Mononuclear cell (primary cell): ENCODE measurements around the gene VPS8. TPM values are rescaled to one million over a fixed set of nuclear protein-coding genes. Genes with fewer than 3 reads are reported as not detected.

Experiments used
- H3K27me3 ChIP-seq: 2 replicates; pipeline ENCODE4 v1.6.0; 2011; ENCODE audit warnings: low read length, control low read depth; ENCODE audit not compliant: insufficient read depth
- H3K4me1 ChIP-seq: 2 replicates; pipeline ENCODE4 v1.5.1; 2011; ENCODE audit warnings: mild to moderate bottlenecking, low read length, control low read depth; ENCODE audit not compliant: insufficient read depth
- H3K4me3 ChIP-seq: 2 replicates; pipeline ENCODE4 v1.5.1; 2011; ENCODE audit warnings: mild to moderate bottlenecking, low read length, moderate library complexity
- H3K9me3 ChIP-seq: 2 replicates; pipeline ENCODE4 v1.5.1; 2011; ENCODE audit warnings: low read depth, mild to moderate bottlenecking, control low read depth, low read length
- total RNA-seq: library from RNA; depleted of rRNA; stranded (reverse); fragments of >200 nt; gene quantifications from one replicate; pipeline ENCODE4 v1.2.3, GENCODE V29; 2012

VPS8 gene
- total RNA-seq, 1 donor: 93.7 TPM

DNA sequence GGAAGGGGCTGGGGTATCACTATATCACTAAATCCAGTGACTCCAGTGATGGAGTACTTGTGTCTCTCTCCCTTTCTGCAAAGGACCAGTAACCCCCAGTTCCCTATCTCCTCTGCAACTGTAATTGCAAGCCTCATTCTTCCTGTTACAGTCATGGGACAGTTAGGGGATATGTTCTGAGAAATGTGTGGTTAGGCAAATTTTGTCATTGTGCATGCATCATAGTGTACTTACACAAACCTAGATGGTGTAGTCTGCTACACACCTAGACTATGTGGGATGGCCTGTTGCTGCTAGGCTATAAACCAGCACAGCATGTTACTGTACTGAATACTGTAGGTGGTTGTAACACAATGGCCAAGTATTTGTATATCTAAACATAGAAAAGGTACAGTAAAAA lies 2.2 kb downstream of the VPS8 start:
- Histone ChIP-seq H3K4me1 (peaks cover 33% of the 10 kb centered on the region), H3K4me3 (no peak overlapping the region), H3K9me3 (no peaks in the 10 kb centered on the region), H3K27me3 (no peaks in the 10 kb centered on the region)

DNA sequence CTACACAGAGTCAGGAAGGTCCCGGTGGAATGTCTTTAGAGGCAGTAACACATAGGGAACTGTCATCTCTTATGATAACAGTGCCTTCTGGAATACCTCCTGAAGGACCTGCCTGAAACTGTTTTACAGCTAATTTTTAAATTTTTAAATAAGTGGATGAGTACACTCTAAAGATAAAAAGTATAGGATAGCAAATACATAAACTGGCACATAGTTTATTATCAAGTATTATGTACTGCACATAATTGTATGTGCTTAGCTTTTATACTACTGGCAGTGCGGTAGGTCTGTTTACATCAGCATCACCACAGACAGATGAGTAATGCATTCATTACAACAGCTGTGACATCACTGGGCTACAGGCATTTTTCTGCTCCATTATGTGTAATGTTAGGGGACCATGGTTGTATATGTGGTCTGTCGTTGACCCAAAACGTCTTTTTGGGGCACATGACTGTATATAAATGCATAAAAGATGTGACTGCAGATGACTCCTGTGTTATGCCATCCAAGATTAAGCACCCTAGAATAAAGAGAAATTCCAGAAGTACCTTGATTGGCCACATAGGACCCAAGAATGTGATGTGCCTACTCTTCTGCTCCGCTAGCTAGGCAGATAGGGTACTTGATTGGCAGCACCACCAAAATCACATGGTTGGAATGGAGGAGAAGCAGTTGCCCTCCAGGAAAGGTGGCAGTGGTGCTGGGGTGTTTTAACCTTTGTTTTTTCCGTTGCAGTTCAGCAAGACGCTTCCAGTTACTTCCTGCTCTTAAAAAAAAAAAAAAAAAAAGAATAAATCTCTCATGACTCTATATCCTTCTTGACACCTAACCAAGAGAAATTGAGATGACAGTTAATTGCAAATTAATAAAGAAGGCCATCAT lies 3.3 kb downstream of the VPS8 start:
- H3K4me3 ChIP-seq: no peak overlapping the region
- peaks cover 33% of the 10 kb centered on the region for H3K4me1 ChIP-seq
- no peaks in the 10 kb centered on the region for H3K27me3 ChIP-seq
- H3K9me3 ChIP-seq: no peaks in the 10 kb centered on the region

DNA sequence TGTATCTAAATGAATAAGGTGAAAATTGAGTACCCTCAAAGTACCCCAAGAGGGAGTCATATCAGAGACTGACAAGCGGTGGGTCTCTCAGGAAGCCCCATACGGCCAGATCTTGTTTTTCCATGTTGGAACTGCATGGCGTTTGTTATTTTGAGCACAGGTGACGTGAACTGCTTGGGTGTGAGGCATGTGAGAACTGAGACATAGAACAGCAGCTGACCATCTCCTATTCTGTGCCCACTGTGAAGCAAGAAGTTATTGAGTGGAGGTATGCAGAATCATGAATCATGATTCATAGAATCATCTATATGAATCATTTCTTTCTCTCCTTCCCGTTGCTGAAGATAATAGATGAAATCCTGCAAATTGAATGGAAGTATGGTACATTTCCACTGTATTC lies 4.6 kb downstream of the VPS8 start:
- H3K4me1 ChIP-seq: peaks cover 29% of the 10 kb centered on the region
- H3K27me3 ChIP-seq: no peaks in the 10 kb centered on the region
- H3K9me3 ChIP-seq: no peaks in the 10 kb centered on the region
- no peak overlapping the region for H3K4me3 ChIP-seq

DNA sequence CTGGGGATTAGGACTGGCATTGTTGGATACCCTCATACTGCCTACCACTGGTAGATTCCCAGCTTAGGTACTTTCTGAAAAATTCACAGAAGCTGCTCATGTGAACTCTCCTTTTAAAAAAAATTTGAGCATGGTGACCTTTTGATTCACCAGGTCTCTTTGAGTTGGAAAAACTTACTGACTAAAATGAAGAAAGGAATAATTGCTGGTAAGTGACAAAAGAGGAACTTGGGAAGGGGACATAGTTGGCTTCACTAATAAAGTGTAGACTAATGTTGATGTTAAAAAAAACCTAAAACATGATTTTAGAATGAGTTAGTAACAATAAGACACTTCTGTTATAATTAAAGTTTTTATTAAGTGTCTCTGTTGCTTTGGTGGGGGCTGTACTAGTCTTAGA lies 8.6 kb downstream of the VPS8 start:
- Histone ChIP-seq H3K27me3 (no peaks in the 10 kb centered on the region), H3K4me3 (no peak overlapping the region), H3K9me3 (no peaks in the 10 kb centered on the region), H3K4me1 (peaks cover 1% of the 10 kb centered on the region)

DNA sequence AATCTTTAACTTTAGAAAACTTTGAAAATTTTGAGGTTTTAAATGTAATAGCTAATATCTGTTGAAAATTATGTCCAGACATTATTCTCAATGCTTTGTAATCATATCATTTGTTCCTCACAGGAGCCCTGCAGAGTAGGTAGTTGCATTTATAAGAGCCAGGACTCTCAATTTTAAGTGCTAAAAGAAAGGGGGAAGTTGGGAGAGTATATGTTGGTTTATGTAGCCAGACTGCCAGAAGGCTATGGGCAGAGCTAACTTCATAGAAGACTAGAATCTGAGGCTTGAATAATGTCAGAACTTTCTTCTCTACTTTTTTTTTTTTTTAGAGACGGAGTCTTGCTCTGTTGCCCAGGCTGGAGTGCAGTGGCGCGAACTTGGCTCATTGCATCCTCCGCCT lies 9.1 kb downstream of the VPS8 start:
- Histone ChIP-seq H3K9me3 (no peaks in the 10 kb centered on the region), H3K27me3 (no peaks in the 10 kb centered on the region), H3K4me3 (no peak overlapping the region), H3K4me1 (no peaks in the 10 kb centered on the region)

DNA sequence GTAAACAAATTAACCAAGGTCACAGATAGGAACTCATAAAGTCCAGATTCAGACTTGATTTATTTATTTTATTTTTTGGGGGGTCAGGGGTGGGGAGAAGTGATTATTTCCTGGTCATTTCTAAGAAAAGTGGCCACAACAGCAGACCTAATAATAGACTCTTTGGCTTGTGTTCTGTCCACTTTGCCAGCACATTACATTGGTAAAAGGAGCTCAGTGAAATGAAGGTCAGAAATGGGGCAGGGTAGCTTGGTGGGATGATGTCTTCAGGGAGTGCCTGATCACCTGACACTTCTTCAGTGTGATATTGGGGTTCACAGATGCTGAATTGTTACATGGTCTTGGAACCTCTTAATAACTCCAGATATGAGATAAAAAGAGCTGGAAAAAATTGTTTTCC lies 10.1 kb downstream of the VPS8 start:
- Histone ChIP-seq H3K9me3 (no peaks in the 10 kb centered on the region), H3K4me3 (no peak overlapping the region), H3K4me1 (no peaks in the 10 kb centered on the region), H3K27me3 (no peaks in the 10 kb centered on the region)

DNA sequence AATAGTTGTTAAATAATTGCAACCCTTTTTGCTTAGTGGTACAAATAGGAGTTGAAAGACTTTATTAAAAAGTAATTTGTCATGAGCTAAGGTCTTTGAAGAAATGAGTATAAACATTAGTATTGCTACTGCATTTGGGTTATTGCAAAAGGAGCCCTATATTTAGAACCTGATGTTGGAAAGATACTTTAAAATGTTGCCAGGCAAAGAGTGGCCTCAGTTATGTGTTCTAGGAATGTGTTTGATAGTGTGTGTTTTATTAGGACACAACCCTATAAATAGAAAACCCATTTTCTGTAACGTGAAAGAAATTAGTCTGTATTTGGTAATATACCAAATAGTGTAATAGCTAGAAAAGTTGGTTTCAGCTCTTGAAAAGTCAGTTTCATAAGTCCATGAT lies 10.7 kb downstream of the VPS8 start:
- no peaks in the 10 kb centered on the region for H3K27me3 ChIP-seq
- no peaks in the 10 kb centered on the region for H3K4me1 ChIP-seq
- H3K4me3 ChIP-seq: no peak overlapping the region
- H3K9me3 ChIP-seq: no peaks in the 10 kb centered on the region

DNA sequence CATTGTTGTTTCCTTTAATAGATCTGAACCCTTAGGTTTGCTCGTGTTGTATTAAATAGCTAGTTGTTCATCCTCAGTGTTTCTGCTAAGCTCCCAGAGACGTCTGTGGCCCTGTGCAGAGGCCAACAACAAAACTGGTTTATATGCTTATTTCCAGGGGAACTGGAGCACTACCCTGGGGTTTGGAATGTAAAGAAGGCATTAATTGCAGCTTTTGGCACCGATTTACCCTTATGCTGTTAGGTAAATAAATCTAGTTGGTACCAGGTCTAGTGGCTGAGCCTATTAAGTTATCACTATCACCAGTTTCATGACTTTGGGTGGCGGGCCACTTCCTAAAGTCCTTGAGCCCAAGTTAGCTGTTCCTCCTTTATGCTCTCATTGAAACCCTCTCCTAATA lies 12.0 kb downstream of the VPS8 start:
- Histone ChIP-seq H3K4me1 (no peaks in the 10 kb centered on the region), H3K9me3 (no peaks in the 10 kb centered on the region), H3K27me3 (no peaks in the 10 kb centered on the region), H3K4me3 (no peak overlapping the region)

DNA sequence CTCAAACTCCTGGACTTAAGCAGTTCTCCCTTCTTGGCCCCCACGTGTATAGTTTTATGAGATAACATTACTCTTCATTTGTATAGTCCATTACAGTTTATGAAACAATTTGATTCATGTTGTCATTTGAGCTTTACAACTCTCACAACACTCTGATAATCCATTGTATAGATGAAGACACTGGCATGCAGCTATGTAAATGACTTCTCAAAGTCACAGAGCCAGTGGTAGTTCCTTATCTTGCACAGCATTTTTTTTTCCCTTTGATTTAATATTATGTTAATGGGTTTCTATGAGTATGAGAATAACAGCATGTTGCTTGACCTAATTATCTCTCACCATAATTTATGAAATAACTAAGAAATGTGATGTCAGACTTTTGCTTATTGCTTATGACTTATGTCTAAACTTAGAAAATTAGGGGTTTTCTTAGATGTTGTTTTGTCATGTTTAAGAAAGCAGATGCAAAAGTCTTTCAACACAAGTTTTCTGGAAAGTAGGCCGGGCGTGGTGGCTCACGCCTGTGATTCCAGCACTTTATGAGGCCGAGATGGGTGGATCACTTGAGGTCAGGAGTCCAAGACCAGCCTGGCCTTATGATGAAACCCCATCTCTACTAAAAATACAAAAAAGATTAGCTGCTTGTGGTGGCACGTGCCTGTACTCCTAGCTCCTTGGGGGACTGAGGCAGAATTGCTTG lies 13.3 kb downstream of the VPS8 start:
- no peaks in the 10 kb centered on the region for H3K9me3 ChIP-seq
- no peaks in the 10 kb centered on the region for H3K4me1 ChIP-seq
- no peaks in the 10 kb centered on the region for H3K27me3 ChIP-seq
- H3K4me3 ChIP-seq: no peak overlapping the region

DNA sequence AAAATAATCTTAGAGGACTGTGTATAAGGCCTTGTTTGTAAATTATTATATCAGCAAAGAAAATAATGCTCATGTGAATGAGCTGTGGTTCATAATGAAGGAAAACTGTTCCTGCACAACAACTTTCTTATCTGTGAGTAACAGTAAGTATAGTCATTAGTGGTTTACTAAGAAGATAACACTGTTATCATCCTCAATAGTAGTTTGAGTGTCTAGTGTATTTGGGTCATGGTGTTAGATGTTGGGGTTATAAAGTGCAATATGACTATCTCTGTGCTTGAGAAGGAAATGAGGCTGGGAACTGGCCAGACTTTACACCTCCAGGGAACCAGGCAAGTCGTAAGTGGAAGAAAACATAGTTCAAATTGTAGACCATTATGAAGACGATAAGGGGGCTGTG lies 15.6 kb downstream of the VPS8 start:
- H3K4me3 ChIP-seq: no peak overlapping the region
- no peaks in the 10 kb centered on the region for H3K9me3 ChIP-seq
- no peaks in the 10 kb centered on the region for H3K4me1 ChIP-seq
- no peaks in the 10 kb centered on the region for H3K27me3 ChIP-seq

DNA sequence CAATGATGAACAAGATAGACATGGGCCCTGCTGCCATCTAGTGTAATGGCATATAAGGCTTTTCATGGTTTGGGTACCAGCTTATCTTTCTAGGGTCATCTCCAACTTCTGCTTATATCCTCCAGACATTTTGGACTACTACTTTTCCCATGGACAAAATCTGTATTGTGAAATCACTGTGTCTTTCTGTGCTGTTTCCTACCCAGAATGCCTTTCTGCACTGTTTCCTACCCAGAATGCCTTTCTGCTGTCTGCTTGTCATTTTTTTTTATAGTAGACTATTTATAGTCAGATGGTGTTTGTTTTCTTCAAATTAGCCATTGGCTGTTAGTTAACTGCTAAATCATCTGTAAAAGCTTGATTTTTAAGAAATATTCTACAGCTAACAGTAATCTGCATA lies 20.1 kb downstream of the VPS8 start:
- H3K4me1 ChIP-seq: no peaks in the 10 kb centered on the region
- H3K9me3 ChIP-seq: no peaks in the 10 kb centered on the region
- no peaks in the 10 kb centered on the region for H3K27me3 ChIP-seq
- H3K4me3 ChIP-seq: no peak overlapping the region

DNA sequence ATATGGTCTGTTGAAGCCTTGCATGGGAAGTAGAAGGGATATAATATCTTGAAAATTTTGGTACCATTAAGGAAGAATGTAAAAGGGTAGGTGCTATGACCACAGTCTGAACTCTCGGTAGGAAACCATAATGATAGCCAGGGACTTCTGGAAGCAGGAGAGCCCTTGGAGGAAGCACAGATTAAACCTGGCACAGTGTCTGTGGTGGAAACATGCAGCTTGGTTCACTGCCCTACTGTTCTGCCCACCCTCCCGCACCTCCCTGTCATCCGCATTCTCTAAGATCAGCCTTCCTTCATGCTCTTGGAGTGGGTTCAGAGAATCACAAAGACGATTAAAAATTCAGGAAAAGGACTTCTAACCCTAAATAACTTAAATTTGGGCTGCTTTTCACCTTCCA lies 20.9 kb downstream of the VPS8 start:
- no peaks in the 10 kb centered on the region for H3K27me3 ChIP-seq
- H3K9me3 ChIP-seq: no peaks in the 10 kb centered on the region
- no peaks in the 10 kb centered on the region for H3K4me1 ChIP-seq
- H3K4me3 ChIP-seq: no peak overlapping the region

DNA sequence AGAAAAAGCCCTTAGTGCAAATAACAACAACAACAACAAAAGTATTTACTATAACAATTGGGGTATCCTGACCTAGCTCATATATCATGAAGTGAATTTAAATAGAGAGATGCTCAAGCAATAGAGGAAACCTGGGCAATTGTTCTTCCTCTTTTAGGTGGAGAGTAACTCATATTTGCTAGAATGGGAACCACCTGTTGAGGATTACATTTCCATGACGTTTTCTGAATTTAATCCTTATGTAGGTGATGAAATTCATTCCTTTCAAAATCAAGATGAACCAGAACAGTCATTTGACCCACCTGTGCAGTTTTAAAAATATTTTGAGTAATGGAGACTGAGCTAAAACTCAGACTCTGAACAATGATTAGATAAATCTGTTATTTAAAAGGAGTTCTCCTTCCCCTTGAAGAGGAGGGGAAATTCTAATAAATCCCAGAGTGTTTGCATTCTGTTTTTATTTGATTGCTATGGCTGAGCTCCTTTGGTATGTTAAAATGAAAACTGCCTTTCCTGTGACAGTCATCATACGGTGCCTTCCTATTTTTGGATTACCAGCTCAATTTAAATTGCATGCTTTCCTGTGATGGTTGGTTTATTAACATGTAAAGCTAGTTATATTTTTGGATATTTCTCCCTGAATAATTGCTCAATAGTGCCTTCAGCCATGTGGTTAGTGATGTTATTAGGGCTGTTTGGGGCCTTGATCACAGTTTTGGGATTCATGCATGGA lies 24.3 kb downstream of the VPS8 start:
- no peak overlapping the region for H3K4me3 ChIP-seq
- no peaks in the 10 kb centered on the region for H3K4me1 ChIP-seq
- H3K27me3 ChIP-seq: no peaks in the 10 kb centered on the region
- H3K9me3 ChIP-seq: no peaks in the 10 kb centered on the region

DNA sequence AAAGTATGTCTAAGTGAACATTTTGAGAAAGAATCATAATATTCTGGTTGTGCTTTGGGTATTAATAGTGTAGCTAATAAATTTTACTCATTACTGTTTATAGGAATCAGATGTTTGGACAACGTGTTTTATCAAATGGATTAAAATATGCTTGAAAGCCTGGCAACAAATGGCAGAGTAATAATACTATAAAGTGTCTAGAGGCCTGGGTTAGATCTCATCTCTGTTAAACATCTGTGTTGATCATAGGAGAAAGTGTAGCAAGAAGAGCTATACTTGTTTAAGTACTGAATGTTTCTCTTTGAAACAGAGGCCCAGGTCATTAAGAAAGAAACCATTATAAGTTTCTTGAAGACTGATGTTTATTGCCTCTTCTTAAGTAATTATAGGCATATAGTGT lies 30.5 kb downstream of the VPS8 start:
- Histone ChIP-seq H3K9me3 (no peaks in the 10 kb centered on the region), H3K27me3 (no peaks in the 10 kb centered on the region), H3K4me3 (no peak overlapping the region), H3K4me1 (no peaks in the 10 kb centered on the region)

DNA sequence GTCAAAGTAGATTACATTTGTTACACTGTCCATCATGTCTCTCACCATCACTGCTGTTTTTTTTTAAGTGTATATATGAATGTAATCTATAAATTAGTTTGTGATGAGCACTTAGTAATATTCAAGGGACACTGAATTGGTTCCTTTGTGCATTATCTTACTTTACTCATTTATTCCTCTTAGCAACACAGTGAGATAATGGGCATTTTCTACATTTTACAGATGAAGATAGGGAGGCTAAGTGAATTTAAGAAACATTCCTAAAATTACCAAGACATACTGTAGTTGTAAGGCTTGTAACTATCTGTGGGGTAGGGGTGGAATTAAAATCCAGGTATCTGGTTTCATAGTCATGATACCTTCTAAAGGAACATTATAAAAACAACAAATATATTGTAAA lies 33.9 kb downstream of the VPS8 start:
- Histone ChIP-seq H3K27me3 (no peaks in the 10 kb centered on the region), H3K4me3 (no peak overlapping the region), H3K9me3 (no peaks in the 10 kb centered on the region), H3K4me1 (no peaks in the 10 kb centered on the region)
